Breast epithelium (tissue), 4 donors: ENCODE measurements around the gene DPH7. TPM values are rescaled to one million over a fixed set of nuclear protein-coding genes. Genes with fewer than 3 reads are reported as not detected.
"Not testable (repeated sequence)": the region's sequence is repeated elsewhere in the genome, so short reads cannot be mapped to it uniquely, and the experiment has no call there.

ENCODE experiments used
- DNase-seq, 2 donors: peaks; one replicate each; pipeline ENCODE4 v3.0.0-alpha.2; 2019; ENCODE audit warnings: low spot score in 2 of 2
- H3K27ac ChIP-seq, 2 donors: fragments of 200-600 bp; sonication (generic) in 1 of 2; one replicate each; pipeline ENCODE4 v1.5.1; 2016 to 2019; ENCODE audit warnings: mild to moderate bottlenecking in 1 of 2
- H3K27me3 ChIP-seq, 2 donors: fragments of 200-600 bp; sonication (generic) in 1 of 2; one replicate each; pipeline versions ENCODE4 v1.5.1 to v1.6.0; 2017 to 2019; ENCODE audit warnings: control low read depth in 1 of 2, mild to moderate bottlenecking in 1 of 2
- H3K36me3 ChIP-seq: fragments of 200-600 bp; one replicate; pipeline ENCODE4 v1.5.1; 2019
- H3K4me1 ChIP-seq, 2 donors: fragments of 200-600 bp; sonication (generic); one replicate each; pipeline ENCODE4 v1.5.1; 2016 to 2019; ENCODE audit warnings: control low read depth in 1 of 2
- H3K4me3 ChIP-seq, 3 donors: fragments of 200-600 bp; sonication (generic); 1 replicate in 2 of 3; 2 replicates in 1 of 3; pipeline ENCODE4 v1.5.1; 2016 to 2019; ENCODE audit warnings: mild to moderate bottlenecking in 3 of 3, moderate library complexity in 2 of 3
- H3K9me3 ChIP-seq, 2 donors: fragments of 200-600 bp; sonication (generic) in 1 of 2; one replicate each; pipeline ENCODE4 v1.5.1; 2016 to 2019; ENCODE audit warnings: control low read depth in 1 of 2
- POLR2A ChIP-seq: fragments of 450-650 bp; IDR thresholded peaks from one replicate; pipeline ENCODE4 v1.6.1; 2016; ENCODE audit warnings: antibody characterized with exemption, mild to moderate bottlenecking, moderate library complexity
- POLR2AphosphoS5 ChIP-seq, 3 donors: sonication (generic); formaldehyde crosslinking; IDR thresholded peaks; one replicate each; pipeline ENCODE4 v1.6.1; 2017; ENCODE audit warnings: antibody characterized with exemption in 3 of 3
- intact Hi-C: fragments of 100-400 bp; cut with DNase I; formaldehyde crosslinking; loops from one replicate; pipeline ENCODE4 v1.15.1; 2023; ENCODE audit warnings: low total_unique reads
- total RNA-seq, 3 donors: library from RNA; depleted of rRNA; stranded (reverse); fragments of >200 nt; gene quantifications; one replicate each; pipeline ENCODE4 v1.1.0, GENCODE V29; 2016
- TF ChIP-seq, protein P1 (sequence below), 3 donors: fragments of 450-650 bp; IDR thresholded peaks; one replicate each; pipeline ENCODE4 v1.5.1; 2016 to 2017; ENCODE audit warnings: antibody characterized with exemption in 3 of 3, mild to moderate bottlenecking in 3 of 3, moderate library complexity in 3 of 3

Gene DPH7
- total RNA-seq: 10 to 100 TPM; 23.4 to 47.5 (median 45.1) TPM

DNA sequence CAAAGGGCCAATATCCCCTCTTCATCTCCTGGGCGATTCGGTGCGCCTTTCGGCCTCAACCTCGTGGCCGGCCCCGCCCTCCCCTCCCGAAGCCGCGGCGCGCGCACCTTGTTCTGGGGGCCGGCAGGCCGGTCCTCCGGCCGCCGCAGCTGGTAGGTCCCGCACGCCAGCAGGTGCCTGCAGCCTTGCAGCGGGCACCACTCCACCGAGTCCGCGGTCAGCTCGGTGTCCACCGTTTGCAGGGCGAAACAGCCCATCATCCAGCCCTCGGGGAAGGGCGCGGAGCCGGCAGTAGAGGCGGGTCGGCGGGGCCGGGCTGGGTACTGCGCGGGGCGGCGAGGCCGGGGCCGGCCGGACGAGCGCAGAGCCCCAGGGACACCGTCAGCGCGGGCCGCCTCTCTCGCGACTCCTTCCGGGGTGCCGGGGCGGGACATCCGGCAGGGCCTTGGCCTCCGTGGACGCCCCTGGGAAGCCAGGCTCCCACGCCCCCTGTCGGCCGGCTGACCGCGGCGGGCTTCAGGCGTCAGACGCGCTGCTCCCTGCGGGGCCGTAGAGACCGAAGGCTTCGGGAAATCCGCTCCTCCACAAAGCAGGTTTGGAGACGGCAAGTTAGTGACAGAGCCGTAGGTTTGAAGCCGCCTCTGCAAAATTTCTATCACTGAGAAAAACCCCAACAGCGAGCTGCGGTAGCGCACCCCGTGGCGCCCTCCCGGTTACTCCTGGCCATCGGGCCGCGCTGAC lies at the start of gene DPH7:
TSS of gene DPH7 (minus strand) at position 408 of the 741 bp plus-strand sequence. CDS start at position 260, 148 bp downstream.
- TF ChIP-seq POLR2AphosphoS5 (IDR thresholded peaks at IDR 0.05): peak; percentile 51 to 72 (median 66)
- TF ChIP-seq, protein P1, sequence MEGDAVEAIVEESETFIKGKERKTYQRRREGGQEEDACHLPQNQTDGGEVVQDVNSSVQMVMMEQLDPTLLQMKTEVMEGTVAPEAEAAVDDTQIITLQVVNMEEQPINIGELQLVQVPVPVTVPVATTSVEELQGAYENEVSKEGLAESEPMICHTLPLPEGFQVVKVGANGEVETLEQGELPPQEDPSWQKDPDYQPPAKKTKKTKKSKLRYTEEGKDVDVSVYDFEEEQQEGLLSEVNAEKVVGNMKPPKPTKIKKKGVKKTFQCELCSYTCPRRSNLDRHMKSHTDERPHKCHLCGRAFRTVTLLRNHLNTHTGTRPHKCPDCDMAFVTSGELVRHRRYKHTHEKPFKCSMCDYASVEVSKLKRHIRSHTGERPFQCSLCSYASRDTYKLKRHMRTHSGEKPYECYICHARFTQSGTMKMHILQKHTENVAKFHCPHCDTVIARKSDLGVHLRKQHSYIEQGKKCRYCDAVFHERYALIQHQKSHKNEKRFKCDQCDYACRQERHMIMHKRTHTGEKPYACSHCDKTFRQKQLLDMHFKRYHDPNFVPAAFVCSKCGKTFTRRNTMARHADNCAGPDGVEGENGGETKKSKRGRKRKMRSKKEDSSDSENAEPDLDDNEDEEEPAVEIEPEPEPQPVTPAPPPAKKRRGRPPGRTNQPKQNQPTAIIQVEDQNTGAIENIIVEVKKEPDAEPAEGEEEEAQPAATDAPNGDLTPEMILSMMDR (IDR thresholded peaks at IDR 0.05): peak; percentile 77 to 89 (median 80)
- TF ChIP-seq POLR2A: no peak
- DNase-seq: peak; percentile 86 to 94
- Histone ChIP-seq H3K36me3 (no peaks in the 10 kb centered on the region), H3K4me1 (peaks cover 8% of the 10 kb centered on the region in 2 donors), H3K9me3 (no peaks in the 10 kb centered on the region), H3K27ac (peak within 1 kb of the TSS; percentile 70 to 78), H3K4me3 (peak within 1 kb of the TSS; percentile 66 to 96 (median 78)), H3K27me3 (no peaks in the 10 kb centered on the region)
- intact Hi-C loops: no loop called here

DNA sequence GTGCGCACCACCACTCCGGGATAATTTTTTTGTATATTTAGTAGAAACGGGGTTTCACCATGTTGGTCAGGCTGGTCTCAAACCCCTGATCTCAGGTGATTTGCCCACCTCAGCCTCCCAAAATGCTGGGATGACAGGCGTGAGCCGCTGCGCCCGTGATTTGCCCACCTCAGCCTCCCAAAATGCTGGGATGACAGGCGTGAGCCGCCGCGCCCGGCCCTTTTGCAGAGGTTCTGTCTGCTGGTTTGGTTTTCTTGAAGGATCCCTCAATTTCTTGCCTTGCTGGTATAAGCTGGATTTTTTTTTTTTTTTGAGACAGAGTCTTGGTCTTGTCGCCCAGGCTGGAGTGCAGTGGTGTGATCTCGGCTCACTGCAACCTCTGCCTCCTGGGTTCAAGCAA lies 48.7 kb upstream of the DPH7 start:
- DNase-seq, H3K27me3 ChIP-seq, H3K36me3 ChIP-seq, H3K27ac ChIP-seq, H3K4me1 ChIP-seq, H3K9me3 ChIP-seq, H3K4me3 ChIP-seq, intact Hi-C loops: not testable (repeated sequence)

DNA sequence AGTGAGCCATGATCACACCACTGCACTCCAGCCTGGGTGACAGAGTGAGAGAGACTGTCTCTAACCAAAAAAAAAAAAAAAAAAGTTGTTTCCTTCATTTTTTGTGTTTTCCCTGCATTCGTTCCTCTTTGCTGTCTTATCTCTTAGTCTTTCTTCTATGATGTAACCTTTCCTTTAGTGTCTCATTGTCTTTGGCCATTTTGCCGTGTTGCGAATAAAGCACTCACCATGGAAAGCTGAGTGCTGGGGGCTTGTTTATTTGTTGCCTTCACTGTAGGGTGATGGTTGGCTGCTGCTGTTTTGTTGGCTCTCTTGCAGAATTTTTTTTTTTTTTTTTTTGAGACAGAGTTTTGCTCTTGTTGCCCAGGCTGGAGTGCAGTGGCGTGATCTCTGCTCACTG lies 47.7 kb upstream of the DPH7 start:
- no peaks in the 10 kb centered on the region for H3K27me3 ChIP-seq
- no peak overlapping the region for H3K27ac ChIP-seq
- no peaks in the 10 kb centered on the region for H3K9me3 ChIP-seq
- peaks cover 0 to 10% of the 10 kb centered on the region in 2 donors for H3K4me1 ChIP-seq
- no peak for DNase-seq
- H3K4me3 ChIP-seq: no peak overlapping the region
- no peaks in the 10 kb centered on the region for H3K36me3 ChIP-seq
- TF ChIP-seq, protein P1 (IDR thresholded peaks at IDR 0.05): no peak
- TF ChIP-seq POLR2AphosphoS5 (IDR thresholded peaks at IDR 0.05) (no peak), POLR2A (no peak)
- intact Hi-C loops: no loop called here

DNA sequence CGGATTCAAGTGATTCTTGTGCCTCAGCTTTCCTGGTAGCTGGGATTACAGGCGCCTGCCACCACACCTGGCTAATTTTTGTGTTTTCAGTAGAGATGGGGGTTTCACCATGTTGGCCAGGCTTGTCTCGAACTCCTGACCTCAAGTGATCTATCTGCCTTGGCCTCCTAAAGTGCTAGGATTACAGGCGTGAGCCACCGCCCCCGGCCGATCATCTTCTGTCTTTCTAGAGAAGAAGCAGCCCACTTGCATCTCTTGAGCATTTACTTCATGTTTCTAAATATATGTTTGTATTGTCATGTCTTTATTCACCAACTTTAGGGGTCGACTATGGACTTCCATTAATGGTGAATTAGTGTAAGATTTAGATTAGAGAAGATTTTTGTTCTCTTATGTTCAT lies 43.5 kb upstream of the DPH7 start:
- H3K27ac ChIP-seq, intact Hi-C loops, H3K36me3 ChIP-seq, DNase-seq, H3K27me3 ChIP-seq, H3K4me3 ChIP-seq, H3K9me3 ChIP-seq: not testable (repeated sequence)
- peaks cover 8 to 22% of the 10 kb centered on the region in 2 donors for H3K4me1 ChIP-seq

DNA sequence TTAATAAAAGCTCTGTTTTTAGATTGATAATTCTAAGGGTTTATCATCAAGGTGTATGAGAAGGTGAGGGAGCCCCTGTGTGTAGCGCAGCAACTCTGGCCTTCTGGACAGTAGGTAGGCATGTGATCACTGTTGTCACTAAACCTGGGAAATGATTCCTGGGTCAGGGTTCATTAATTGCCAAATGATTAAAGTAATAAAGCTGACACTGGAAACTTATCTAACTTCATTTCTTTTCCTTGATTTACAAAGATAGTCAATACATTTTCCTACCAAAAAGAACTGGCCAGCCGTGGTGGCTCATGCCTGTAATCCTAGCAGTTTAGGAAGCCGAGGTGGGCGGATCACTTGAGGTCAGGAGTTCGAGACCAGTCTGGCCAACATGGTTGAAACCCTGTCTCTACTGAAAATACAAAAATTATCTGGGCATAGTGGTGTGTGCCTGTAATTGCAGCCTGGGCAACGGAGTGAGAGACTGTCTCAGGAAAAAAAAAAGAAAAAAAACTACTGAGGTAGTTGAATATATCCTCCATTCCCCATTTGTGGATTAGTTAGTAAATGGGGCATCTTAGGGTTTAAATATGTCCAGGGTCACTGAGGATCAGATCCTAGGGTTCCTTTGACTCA lies 42.5 kb upstream of the DPH7 start:
- no peak for TF ChIP-seq POLR2A
- TF ChIP-seq, protein P1 (IDR thresholded peaks at IDR 0.05): peak in 2 of 3 donors; percentile 16 to 23
- peak overlapping the region in 1 of 3 donors; percentile 2 for H3K4me3 ChIP-seq
- no peaks in the 10 kb centered on the region for H3K27me3 ChIP-seq
- intact Hi-C loops: no loop called here
- peaks cover 8 to 24% of the 10 kb centered on the region in 2 donors for H3K4me1 ChIP-seq
- H3K36me3 ChIP-seq: no peaks in the 10 kb centered on the region
- no peak for DNase-seq
- H3K9me3 ChIP-seq: no peaks in the 10 kb centered on the region
- H3K27ac ChIP-seq: peak overlapping the region in 1 of 2 donors; percentile 1

DNA sequence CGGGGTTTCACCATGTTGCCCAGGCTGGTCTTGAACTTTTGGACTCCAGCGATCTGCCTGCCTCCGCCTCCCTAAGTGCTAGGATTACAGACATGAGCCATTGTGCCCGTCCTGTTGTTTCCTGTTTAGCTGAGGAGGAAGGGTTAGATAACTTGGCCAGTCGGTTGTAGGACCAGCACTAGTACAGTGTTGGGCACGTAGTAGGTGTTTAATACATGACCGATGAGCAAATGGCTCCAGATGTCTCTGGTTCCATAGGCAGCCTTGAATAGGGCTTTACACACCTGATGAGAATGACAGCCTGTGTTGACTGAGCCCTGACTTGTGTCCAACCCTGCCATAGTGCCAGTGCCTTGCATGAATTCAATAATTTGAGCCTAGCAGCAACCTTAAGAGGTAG lies 41.9 kb upstream of the DPH7 start:
- Histone ChIP-seq H3K36me3 (no peaks in the 10 kb centered on the region), H3K9me3 (no peaks in the 10 kb centered on the region), H3K4me3 (peak overlapping the region in 2 of 3 donors; percentile 2 to 80), H3K4me1 (peaks cover 8 to 24% of the 10 kb centered on the region in 2 donors), H3K27ac (peak overlapping the region in 1 of 2 donors; percentile 85), H3K27me3 (no peaks in the 10 kb centered on the region)
- intact Hi-C loops: no loop called here
- no peak for TF ChIP-seq POLR2AphosphoS5 (IDR thresholded peaks at IDR 0.05)
- no peak for DNase-seq
